A549 (cell line): Measurements from ENCODE around the gene TMSB15C. TPM values are rescaled to one million over a fixed set of nuclear protein-coding genes. Genes with fewer than 3 reads are reported as not detected.
A peak's percentile ranks its signal among the peaks of the same experiment; 100 is the strongest.

Source experiments
- ATAC-seq, 2 experiments: fragments of 200-7000 bp in 1 of 2; fragments of >200 bp in 1 of 2; cut with Nextera tagmentation in 1 of 2; cut with Tn5 transposase in 1 of 2; 3 replicates each; pipeline versions ENCODE4 v1.8.0 to v1.9.1; 2018 to 2020; ENCODE audit warnings: mild to moderate bottlenecking in 1 of 2, moderate library complexity in 1 of 2
- CTCF ChIA-PET: fragments of 300-600 bp; sonication (Branson Sonifier 250); formaldehyde crosslinking; extraction: SDS; loops from one replicate; lab custom pipeline; 2021; ENCODE audit warnings: antibody characterized with exemption, inconsistent platforms; lab: Yijun Ruan, JAX
- POLR2A ChIA-PET: fragments of 350-600 bp; formaldehyde crosslinking; extraction: SDS; loops from one replicate; lab custom pipeline; 2021; ENCODE audit warnings: antibody characterized with exemption, inconsistent platforms; lab: Yijun Ruan, JAX
- DNase-seq, 2 experiments: peaks; one replicate each; pipeline versions ENCODE4 v3.0.0 to v3.0.0-alpha.2; 2011 to 2016; ENCODE audit warnings: low read depth in 1 of 2, low spot score in 1 of 2
- FAIRE-seq: peaks from 2 replicates; lab custom pipeline; 2011; peaks lifted over from hg19 to GRCh38; lab: Jason Lieb, UNC
- H3K27ac ChIP-seq, 2 experiments: fragments of >200 bp; sonication (Bioruptor Twin); formaldehyde crosslinking; 3 replicates each; pipeline ENCODE4 v1.5.1; 2016 to 2017
- H3K4me1 ChIP-seq: fragments of >200 bp; sonication (Bioruptor Twin); formaldehyde crosslinking; 3 replicates; pipeline ENCODE4 v1.6.1; 2016
- H3K4me2 ChIP-seq: fragments of >200 bp; sonication (Bioruptor Twin); formaldehyde crosslinking; 3 replicates; pipeline ENCODE4 v1.6.1; 2016
- H3K4me3 ChIP-seq: fragments of >200 bp; sonication (Bioruptor Twin); formaldehyde crosslinking; 3 replicates; pipeline ENCODE4 v1.5.1; 2016
- H3K9me3 ChIP-seq: fragments of >200 bp; sonication (Bioruptor Twin); formaldehyde crosslinking; 3 replicates; pipeline ENCODE4 v1.6.1; 2016
- BCL3 ChIP-seq: fragments of >200 bp; sonication (Bioruptor Twin); formaldehyde crosslinking; IDR thresholded peaks from 3 replicates; pipeline ENCODE4 v1.6.1; 2016
- BHLHE40 ChIP-seq: IDR thresholded peaks from 2 replicates; pipeline ENCODE4 v1.6.1; 2012; ENCODE audit warnings: low read depth, low read length, inconsistent platforms
- CBX2 ChIP-seq: fragments of 200-600 bp; sonication (generic); IDR thresholded peaks from 2 replicates; pipeline ENCODE4 v1.6.1; 2016; ENCODE audit warnings: low read depth, mild to moderate bottlenecking, borderline replicate concordance
- CTCF ChIP-seq: fragments of >200 bp; sonication (Bioruptor Twin); formaldehyde crosslinking; IDR thresholded peaks from 3 replicates; pipeline ENCODE4 v1.5.1; 2016
- E2F6 ChIP-seq: IDR thresholded peaks from 2 replicates; pipeline ENCODE4 v1.6.1; 2012; ENCODE audit warnings: low read depth, borderline replicate concordance
- EHF ChIP-seq: fragments of 250-450 bp; sonication (Bioruptor Pico); IDR thresholded peaks from 2 replicates; pipeline ENCODE4 v1.5.0; 2020; ENCODE audit warnings: mild to moderate bottlenecking
- EP300 ChIP-seq, 2 experiments: fragments of >200 bp; sonication (Bioruptor Twin); formaldehyde crosslinking; IDR thresholded peaks; 2 replicates in 1 of 2; 3 replicates in 1 of 2; pipeline ENCODE4 v1.6.1; 2016 to 2017
- FOSB ChIP-seq: fragments of 250-450 bp; sonication (Bioruptor Pico); IDR thresholded peaks from 2 replicates; pipeline ENCODE4 v1.5.0; 2020; ENCODE audit warnings: mild to moderate bottlenecking, moderate library complexity
- GATA3 ChIP-seq: IDR thresholded peaks from 2 replicates; pipeline ENCODE4 v1.6.1; 2012; ENCODE audit warnings: borderline replicate concordance
- HDAC2 ChIP-seq: fragments of 200-600 bp; sonication (generic); IDR thresholded peaks from 2 replicates; pipeline ENCODE4 v1.6.1; 2016
- HES2 ChIP-seq: fragments of >200 bp; sonication (Bioruptor Twin); formaldehyde crosslinking; IDR thresholded peaks from 2 replicates; pipeline ENCODE4 v1.6.1; 2016
- HEYL ChIP-seq: fragments of 250-450 bp; sonication (Bioruptor Pico); IDR thresholded peaks from 2 replicates; pipeline ENCODE4 v1.8.0; 2021; ENCODE audit warnings: mild to moderate bottlenecking, moderate library complexity
- HOXB13 ChIP-seq: fragments of 250-450 bp; sonication (Bioruptor Pico); IDR thresholded peaks from 2 replicates; pipeline ENCODE4 v1.5.0; 2020; ENCODE audit warnings: low read depth, mild to moderate bottlenecking, moderate library complexity
- JUN ChIP-seq, 2 experiments: fragments of >200 bp; sonication (Bioruptor Twin); formaldehyde crosslinking; IDR thresholded peaks; 2 replicates in 1 of 2; 3 replicates in 1 of 2; pipeline ENCODE4 v1.6.1; 2016 to 2017
- JUNB ChIP-seq: fragments of >200 bp; sonication (Bioruptor Twin); formaldehyde crosslinking; IDR thresholded peaks from 2 replicates; pipeline ENCODE4 v1.6.1; 2016
- MAX ChIP-seq: IDR thresholded peaks from 2 replicates; pipeline ENCODE4 v1.6.1; 2012
- PBX3 ChIP-seq: IDR thresholded peaks from 2 replicates; pipeline ENCODE4 v1.6.1; 2012
- PHF8 ChIP-seq: fragments of 200-600 bp; sonication (generic); IDR thresholded peaks from 2 replicates; pipeline ENCODE4 v1.6.1; 2016; ENCODE audit warnings: low read depth, mild to moderate bottlenecking, antibody characterized with exemption, moderate library complexity, borderline replicate concordance
- POLR2A ChIP-seq: IDR thresholded peaks from 2 replicates; pipeline ENCODE4 v1.6.1; 2012; ENCODE audit warnings: mild to moderate bottlenecking, low read length
- RAD21 ChIP-seq, 2 experiments: fragments of >200 bp in 1 of 2; sonication (Bioruptor Twin) in 1 of 2; formaldehyde crosslinking in 1 of 2; IDR thresholded peaks in 1 of 2; conservative IDR thresholded peaks in 1 of 2; 2 replicates in 1 of 2; 3 replicates in 1 of 2; pipeline ENCODE4 v1.6.1; 2012 to 2018; ENCODE audit warnings: inconsistent platforms in 1 of 2
- RARB ChIP-seq: fragments of 250-450 bp; sonication (Bioruptor Pico); IDR thresholded peaks from 2 replicates; pipeline ENCODE4 v1.8.0; 2021; ENCODE audit warnings: mild to moderate bottlenecking, moderate library complexity
- RNF2 ChIP-seq: fragments of 200-600 bp; sonication (generic); IDR thresholded peaks from 2 replicates; pipeline ENCODE4 v1.6.1; 2016; ENCODE audit warnings: low read depth, mild to moderate bottlenecking, antibody characterized with exemption, moderate library complexity, borderline replicate concordance
- SMC3 ChIP-seq: fragments of >200 bp; sonication (Bioruptor Twin); formaldehyde crosslinking; IDR thresholded peaks from 3 replicates; pipeline ENCODE4 v1.6.1; 2018; ENCODE audit warnings: inconsistent platforms
- TFCP2L1 ChIP-seq: fragments of 250-450 bp; sonication (Bioruptor Pico); IDR thresholded peaks from 2 replicates; pipeline ENCODE4 v1.5.0; 2021; ENCODE audit warnings: mild to moderate bottlenecking
- USF2 ChIP-seq: fragments of 450-650 bp; IDR thresholded peaks from 2 replicates; pipeline ENCODE4 v1.6.1; 2014; ENCODE audit warnings: antibody characterized with exemption
- ZFP36 ChIP-seq: fragments of 450-650 bp; IDR thresholded peaks from 2 replicates; pipeline ENCODE4 v1.6.1; 2014; ENCODE audit warnings: borderline replicate concordance; ENCODE audit not compliant: partially characterized antibody
- ZNF302 ChIP-seq: fragments of 250-450 bp; sonication (Bioruptor Pico); IDR thresholded peaks from 2 replicates; pipeline ENCODE4 v1.9.0; 2021; ENCODE audit warnings: inconsistent platforms, mild to moderate bottlenecking, moderate library complexity
- ZSCAN20 ChIP-seq: fragments of 250-450 bp; sonication (Bioruptor Pico); IDR thresholded peaks from 2 replicates; pipeline ENCODE4 v1.8.0; 2022; ENCODE audit warnings: mild to moderate bottlenecking, moderate library complexity
- WGBS: methylation state at CpG from one replicate; pipeline ENCODE4 v1.1.6; 2017; ENCODE audit errors: missing lambda C conversion rate; 5-methylcytosine and 5-hydroxymethylcytosine counted together
- polyA plus RNA-seq, 4 experiments: library from polyadenylated mRNA; depleted of rRNA in 3 of 4; stranded (reverse); fragments of >200 nt; fragmentation: RNase III in 1 of 4; extraction: RNeasy Plus Mini Kit Qiagen cat#74134 plus additional on column Dnase treatment in 1 of 4; gene quantifications; 2 replicates in 3 of 4; 3 replicates in 1 of 4; pipeline ENCODE4 v1.2.3, GENCODE V29; 2011 to 2017

The TMSB15C gene
- polyA plus RNA-seq, 2 of the 4 experiments (the other 2 are of a cell fraction) = 0.79 to 1.1 TPM

- FAIRE-seq (peak; percentile 79), DNase-seq (no peak), ATAC-seq (no peak)
- H3K27ac ChIP-seq = no peak overlapping the region
- no peaks in the 10 kb centered on the region for H3K9me3 ChIP-seq
- TF ChIP-seq EHF (CRISPR knock-in tag) = no peak
- TF ChIP-seq PHF8 = no peak
- no peak for TF ChIP-seq CBX2
- no peak for TF ChIP-seq HOXB13 (CRISPR knock-in tag)
- no peak for TF ChIP-seq JUN (IDR thresholded peaks at IDR 0.05)
- no peak for TF ChIP-seq E2F6
- no peak for TF ChIP-seq RNF2
- TF ChIP-seq HDAC2 = no peak
- TF ChIP-seq JUNB = no peak
- no peak for TF ChIP-seq PBX3
- no peak for TF ChIP-seq RARB (CRISPR knock-in tag)
- no peak for TF ChIP-seq ZSCAN20 (CRISPR knock-in tag)
- TF ChIP-seq BHLHE40 = no peak
- TF ChIP-seq HES2 = no peak
- TF ChIP-seq RAD21 (conservative IDR thresholded peaks at IDR 0.05 in 1 of 2, IDR thresholded peaks at IDR 0.05 in 1 of 2) = no peak
- H3K4me2 ChIP-seq = no peak overlapping the region
- no peak overlapping the region for H3K4me3 ChIP-seq
- CTCF ChIA-PET = interaction anchor here (2.2 kb wide), 1 partner anchor 23 kb away, joined by 5 read pairs; no protein-coding TSS in a partner anchor
- H3K4me1 ChIP-seq = no peaks in the 10 kb centered on the region
- POLR2A ChIA-PET = no interaction called here
These were observed 41.7 kb upstream of the TMSB15C start for GRCh38 chrX:104117759-104118158.

GRCh38 chrX:104113222-104113965 is 37.4 kb upstream of the TMSB15C start:
- DNase-seq (peak; percentile 29 to 69), FAIRE-seq (peak; percentile 97), ATAC-seq (peak; percentile 85 to 94)
- Histone ChIP-seq H3K27ac (0 out of 6 replicates have a peak overlapping the region, but pooled peaks of 1 of the 2 experiments have one; percentile 66), H3K4me1 (no peaks in the 10 kb centered on the region), H3K4me3 (peak overlapping the region; percentile 60), H3K4me2 (peak overlapping the region; percentile 99), H3K9me3 (no peaks in the 10 kb centered on the region)
- CTCF ChIA-PET = interaction anchor here (0.6 to 3.1 kb wide), 14 partner anchors 9 to 269 kb away, joined by 3 to 18 read pairs (median 4); no protein-coding TSS in a partner anchor
- POLR2A ChIA-PET = interaction anchor here (0.6 kb wide), 1 partner anchor 427 kb away, joined by 3 read pairs; no protein-coding TSS in a partner anchor
- WGBS = 4% methylated on average over 18 of the region's 24 CpGs
- TF ChIP-seq POLR2A (no peak), PBX3 (no peak), EHF (CRISPR knock-in tag) (no peak), GATA3 (no peak), MAX (peak; percentile 34; the same call in 1 of the 2 replicates), HOXB13 (CRISPR knock-in tag) (no peak), ZNF302 (CRISPR knock-in tag) (no peak), HEYL (CRISPR knock-in tag) (no peak), PHF8 (no peak), JUNB (no peak), RAD21 (conservative IDR thresholded peaks at IDR 0.05 in 1 of 2, IDR thresholded peaks at IDR 0.05 in 1 of 2) (peak; percentile 43 to 52; a peak in 3 of 5 replicates), USF2 (no peak), CTCF (peak; percentile 49), FOSB (CRISPR knock-in tag) (no peak), BCL3 (no peak), ZFP36 (no peak), TFCP2L1 (CRISPR knock-in tag) (no peak), BHLHE40 (no peak), SMC3 (peak; percentile 63), EP300 (IDR thresholded peaks at IDR 0.05) (no peak)
